WTC11 (cell line): ENCODE results near the gene KCNIP3. TPM values are rescaled to one million over a fixed set of nuclear protein-coding genes. Genes with fewer than 3 reads are reported as not detected.

Experiments used
- ATAC-seq: fragments of 200-7000 bp; cut with Tn5 transposase; 2 replicates; pipeline ENCODE4 v1.10.0; 2021; ENCODE audit warnings: mild to moderate bottlenecking, moderate library complexity
- Bru-seq: library from RNA; stranded (reverse); fragments of 400-500 nt; gene quantifications from one replicate; lab custom pipeline; 2021; lab: Mats Ljungman, UMichigan
- CTCF ChIA-PET: fragments of 300-600 bp; sonication (Branson Sonifier 250); formaldehyde crosslinking; loops from one replicate; lab custom pipeline; 2021; ENCODE audit warnings: antibody characterized with exemption; lab: Charles Lee
- POLR2A ChIA-PET: fragments of 350-600 bp; sonication (Branson Sonifier 250); formaldehyde crosslinking; loops from one replicate; lab custom pipeline; 2021; ENCODE audit warnings: antibody characterized with exemption; lab: Charles Lee
- DNase-seq: peaks from one replicate; pipeline ENCODE4 v3.0.0; 2021; ENCODE audit warnings: low spot score
- H3K27ac Mint-ChIP-seq: 2 replicates; pipeline ENCODE4 v1.8.0; 2021; ENCODE audit warnings: mixed read lengths
- H3K27me3 Mint-ChIP-seq: 2 replicates; pipeline ENCODE4 v1.8.0; 2021; ENCODE audit warnings: low read depth, mild to moderate bottlenecking, moderate library complexity, mixed read lengths
- H3K36me3 Mint-ChIP-seq: 2 replicates; pipeline ENCODE4 v1.8.0; 2021; ENCODE audit warnings: mixed read lengths
- H3K4me1 Mint-ChIP-seq: 2 replicates; pipeline ENCODE4 v1.8.0; 2022; ENCODE audit warnings: mixed read lengths
- H3K4me3 Mint-ChIP-seq: 2 replicates; pipeline ENCODE4 v1.8.0; 2021; ENCODE audit warnings: mild to moderate bottlenecking, moderate library complexity, mixed read lengths
- H3K9me3 Mint-ChIP-seq: 2 replicates; pipeline ENCODE4 v1.8.0; 2021; ENCODE audit warnings: mixed read lengths
- ATF6 ChIP-seq: sonication (generic); formaldehyde crosslinking; IDR thresholded peaks from 2 replicates; pipeline ENCODE4 v1.8.1; 2023; ENCODE audit warnings: mild to moderate bottlenecking, missing genetic modification reagents
- EMX1 ChIP-seq: fragments of 250-450 bp; sonication (Bioruptor Pico); IDR thresholded peaks from 2 replicates; pipeline ENCODE4 v1.8.0; 2021; ENCODE audit warnings: mild to moderate bottlenecking
- GRHL2 ChIP-seq: fragments of 250-450 bp; sonication (Bioruptor Pico); IDR thresholded peaks from 2 replicates; pipeline ENCODE4 v1.8.0; 2022; ENCODE audit warnings: mild to moderate bottlenecking, moderate library complexity; ENCODE audit not compliant: insufficient replicate concordance, severe bottlenecking
- NFE2L1 ChIP-seq: sonication (generic); formaldehyde crosslinking; IDR thresholded peaks from 2 replicates; pipeline ENCODE4 v1.8.1; 2023; ENCODE audit warnings: missing genetic modification reagents
- SOX15 ChIP-seq: fragments of 250-450 bp; sonication (Bioruptor Pico); IDR thresholded peaks from 2 replicates; pipeline ENCODE4 v1.9.0; 2021; ENCODE audit warnings: mild to moderate bottlenecking
- STAT6 ChIP-seq: sonication (generic); formaldehyde crosslinking; conservative IDR thresholded peaks from 2 replicates; pipeline ENCODE4 v1.8.1; 2023; ENCODE audit warnings: mild to moderate bottlenecking, low read depth, missing genetic modification reagents, moderate library complexity
- TCF7 ChIP-seq: sonication (generic); formaldehyde crosslinking; IDR thresholded peaks from 2 replicates; pipeline ENCODE4 v1.8.0; 2022; ENCODE audit warnings: mild to moderate bottlenecking, low read depth, missing genetic modification reagents, moderate library complexity
- ZBTB43 ChIP-seq: sonication (generic); formaldehyde crosslinking; IDR thresholded peaks from 2 replicates; pipeline ENCODE4 v1.8.1; 2023; ENCODE audit warnings: mild to moderate bottlenecking, missing genetic modification reagents
- ZNF138 ChIP-seq: sonication (generic); formaldehyde crosslinking; conservative IDR thresholded peaks from 2 replicates; pipeline ENCODE4 v1.8.1; 2022; ENCODE audit warnings: mild to moderate bottlenecking, moderate library complexity, missing genetic modification reagents
- ZNF532 ChIP-seq: fragments of 250-450 bp; sonication (Bioruptor Pico); IDR thresholded peaks from 2 replicates; pipeline ENCODE4 v1.9.0; 2021; ENCODE audit warnings: mild to moderate bottlenecking, borderline replicate concordance
- long read RNA-seq, 3 experiments: library from RNA in 1 of 3; library from capped mRNA in 1 of 3; library from polyadenylated mRNA in 1 of 3; unstranded in 2 of 3; stranded (forward) in 1 of 3; transcript quantifications; one replicate each; pipeline ENCODE4 v2.0.0, GENCODE V29; 2021
- total RNA-seq: library from RNA; stranded (reverse); gene quantifications from 3 replicates; pipeline ENCODE4 v1.2.3, GENCODE V29; 2021
- TF ChIP-seq, protein P1 (sequence below): sonication (generic); formaldehyde crosslinking; IDR thresholded peaks from 2 replicates; pipeline ENCODE4 v1.8.1; 2023; ENCODE audit warnings: mild to moderate bottlenecking, moderate library complexity, missing genetic modification reagents

The KCNIP3 gene
- total RNA-seq: 2.1 to 3.3 TPM (median 3.1 TPM) in 3 replicates
- percentile 18 among the genes with signal in this experiment for Bru-seq, nascent RNA
- long read RNA-seq, experiment 1, transcript KCNIP3-205 (8 exons, 985 nt): major isoform, 5 of 11 reads
- long read RNA-seq, experiment 1, partial matches to known transcripts: 0 of 11 reads
- long read RNA-seq, experiment 1, other reads (novel, unspliced or antisense): 5 of 11 reads
- long read RNA-seq, experiment 2, partial matches to known transcripts: 0 of 5 reads
- long read RNA-seq, experiment 2, other reads (novel, unspliced or antisense): 1 of 5 reads
- long read RNA-seq, experiment 3: 0 reads

DNA sequence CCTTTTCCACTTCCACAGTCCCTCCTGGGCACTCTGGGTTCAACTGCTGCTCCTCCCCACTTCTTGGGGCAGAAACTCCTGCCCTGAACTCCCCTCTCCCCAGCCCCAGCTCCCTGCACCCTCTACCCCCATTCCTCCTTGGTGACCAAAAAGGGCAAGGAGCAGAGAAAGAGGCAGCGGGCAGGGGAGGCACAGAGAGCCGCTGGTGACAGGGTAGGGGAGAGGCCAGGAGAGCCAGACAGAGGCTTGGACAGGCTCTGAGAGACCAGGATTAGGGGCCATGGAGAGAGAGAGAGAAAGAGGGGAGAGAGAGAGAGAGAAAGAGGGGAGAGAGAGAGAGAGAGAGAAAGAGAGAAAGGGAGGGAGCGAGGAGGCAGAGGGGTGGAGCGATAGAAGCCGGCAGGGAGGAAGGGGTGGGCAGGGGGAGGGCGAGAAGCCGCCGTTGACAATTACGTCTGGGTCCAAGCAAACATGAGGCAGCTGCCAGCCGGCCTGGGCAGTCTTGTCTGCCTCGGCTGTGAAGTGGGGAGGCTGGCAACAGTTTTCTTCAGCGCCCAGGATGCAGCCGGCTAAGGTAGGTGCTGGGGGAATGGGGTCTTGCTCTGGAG is at the start of gene KCNIP3:
Gene KCNIP3, plus strand, starts transcription at position 468 of the 608 bp plus-strand sequence. Its CDS starts 92 bp downstream, at position 560.
- ChIA-PET POLR2A (interaction anchor here (1.0 kb wide), 1 partner anchor 19 kb away, joined by 3 read pairs; no protein-coding TSS in a partner anchor), CTCF (interaction anchor here (0.5 to 4.5 kb wide), 4 partner anchors 8 to 294 kb away, joined by 3 to 49 read pairs (median 4); no protein-coding TSS in a partner anchor)
- H3K36me3 Mint-ChIP-seq: peaks cover 4% of the 10 kb centered on the region; the same call in 1 of the 2 replicates
- H3K9me3 Mint-ChIP-seq: peaks cover 3% of the 10 kb centered on the region; the same call in 1 of the 2 replicates
- DNase-seq: peak; percentile 33
- ATAC-seq: peak; percentile 68
- H3K4me1 Mint-ChIP-seq: peaks cover 11% of the 10 kb centered on the region
- H3K27ac Mint-ChIP-seq: no peak within 1 kb of the TSS
- peak within 1 kb of the TSS; percentile 48 for H3K4me3 Mint-ChIP-seq
- no peaks in the 10 kb centered on the region; the same call in 1 of the 2 replicates for H3K27me3 Mint-ChIP-seq
- no peak for TF ChIP-seq ZBTB43 (CRISPR knock-in tag)
- no peak for TF ChIP-seq TCF7
- TF ChIP-seq NFE2L1 (CRISPR knock-in tag): no peak
- no peak for TF ChIP-seq ZNF532

DNA sequence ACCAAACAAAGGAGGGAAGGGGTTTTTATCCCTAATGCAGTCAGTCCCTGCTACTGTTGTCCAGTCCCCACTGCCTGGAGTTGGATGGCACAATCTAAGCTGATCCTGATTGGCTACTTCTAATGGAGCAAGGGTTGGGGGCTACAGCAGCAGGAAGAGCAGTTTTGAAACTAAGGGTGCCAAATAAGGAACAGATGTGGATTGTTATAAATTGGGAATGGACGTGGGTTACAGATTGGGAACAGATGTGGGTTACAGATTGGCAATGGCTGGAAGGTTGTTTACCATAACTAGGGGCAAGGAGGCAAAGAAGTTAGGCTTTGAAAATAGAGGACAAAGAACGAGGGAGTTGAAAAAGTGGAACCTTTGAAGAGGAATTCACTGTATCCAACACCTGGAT is 38.9 kb upstream of the KCNIP3 start:
- H3K4me3 Mint-ChIP-seq: no peak overlapping the region
- ATAC-seq: no peak
- ChIA-PET POLR2A (no interaction called here), CTCF (no interaction called here)
- H3K9me3 Mint-ChIP-seq: peaks cover 45% of the 10 kb centered on the region
- peaks cover 4% of the 10 kb centered on the region for H3K27me3 Mint-ChIP-seq
- no peak for DNase-seq
- H3K36me3 Mint-ChIP-seq: peaks cover 14% of the 10 kb centered on the region
- H3K4me1 Mint-ChIP-seq: peaks cover 14% of the 10 kb centered on the region
- TF ChIP-seq STAT6 (CRISPR knock-in tag) (no peak), SOX15 (no peak), EMX1 (CRISPR knock-in tag) (no peak), ZNF138 (no peak), GRHL2 (CRISPR knock-in tag) (no peak), ATF6 (CRISPR knock-in tag) (no peak)
- TF ChIP-seq, protein P1, sequence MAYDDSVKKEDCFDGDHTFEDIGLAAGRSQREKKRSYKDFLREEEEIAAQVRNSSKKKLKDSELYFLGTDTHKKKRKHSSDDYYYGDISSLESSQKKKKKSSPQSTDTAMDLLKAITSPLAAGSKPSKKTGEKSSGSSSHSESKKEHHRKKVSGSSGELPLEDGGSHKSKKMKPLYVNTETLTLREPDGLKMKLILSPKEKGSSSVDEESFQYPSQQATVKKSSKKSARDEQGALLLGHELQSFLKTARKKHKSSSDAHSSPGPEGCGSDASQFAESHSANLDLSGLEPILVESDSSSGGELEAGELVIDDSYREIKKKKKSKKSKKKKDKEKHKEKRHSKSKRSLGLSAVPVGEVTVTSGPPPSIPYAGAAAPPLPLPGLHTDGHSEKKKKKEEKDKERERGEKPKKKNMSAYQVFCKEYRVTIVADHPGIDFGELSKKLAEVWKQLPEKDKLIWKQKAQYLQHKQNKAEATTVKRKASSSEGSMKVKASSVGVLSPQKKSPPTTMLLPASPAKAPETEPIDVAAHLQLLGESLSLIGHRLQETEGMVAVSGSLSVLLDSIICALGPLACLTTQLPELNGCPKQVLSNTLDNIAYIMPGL (CRISPR knock-in tag): no peak
- no peak overlapping the region for H3K27ac Mint-ChIP-seq
